ENCODE data around the gene SLC16A7.

SLC16A7 gene

DNA sequence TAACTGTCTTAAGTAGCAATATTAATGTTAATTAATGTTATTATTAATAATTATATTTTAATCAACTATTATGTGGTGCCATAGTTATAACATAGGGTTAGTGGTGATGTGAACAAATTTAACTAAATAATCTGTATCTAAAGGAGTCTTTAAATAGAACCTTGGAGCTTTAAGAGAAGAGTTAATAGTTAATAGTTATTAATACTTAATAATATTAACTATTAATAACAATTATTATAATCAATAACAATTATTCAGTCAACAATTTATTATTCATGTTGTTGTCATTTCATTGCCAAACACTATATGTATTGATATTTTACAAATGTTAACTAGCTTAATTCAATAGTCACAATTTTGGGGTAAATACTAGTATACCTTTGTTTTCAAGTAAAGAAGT is 58.2 kb downstream of the SLC16A7 start:
- H3K4me1 ChIP-seq (ENCODE audit: control insufficient read depth, insufficient read depth, low read length): peaks cover 3% of the 10 kb centered on the region
- H3K4me3 ChIP-seq (ENCODE audit: low read length): no peak overlapping the region
- H3K27ac ChIP-seq (ENCODE audit: low read depth, low read length): no peak overlapping the region
- H3K36me3 ChIP-seq (ENCODE audit: control insufficient read depth, insufficient read depth, low read length): no peaks in the 10 kb centered on the region
- H3K9ac ChIP-seq (ENCODE audit: low read length): no peak overlapping the region
- no peaks in the 10 kb centered on the region for H3K27me3 ChIP-seq (ENCODE audit: control insufficient read depth, insufficient read depth, low read length)

DNA sequence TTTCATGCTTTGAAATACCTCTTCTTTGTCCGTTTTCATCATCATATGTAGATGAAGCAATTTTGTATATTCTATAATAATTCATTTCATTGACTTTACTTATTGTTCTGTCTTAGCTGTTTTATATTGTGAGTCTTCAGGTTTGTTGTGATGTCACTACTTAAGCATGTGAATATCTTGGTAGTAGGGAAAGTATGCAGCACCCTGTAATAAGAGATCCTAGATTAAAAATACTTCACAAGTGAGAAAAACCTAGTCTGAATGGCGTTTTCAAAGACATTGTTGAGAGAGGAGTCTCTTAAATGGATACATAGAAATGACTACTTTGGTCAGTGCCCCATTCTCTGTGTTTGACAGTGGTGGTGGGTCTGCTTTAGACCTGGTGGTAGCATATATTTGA is 61.4 kb downstream of the SLC16A7 start:
- no peaks in the 10 kb centered on the region for H3K4me1 ChIP-seq (ENCODE audit: control insufficient read depth, insufficient read depth, low read length)
- H3K27ac ChIP-seq (ENCODE audit: low read depth, low read length): no peak overlapping the region
- H3K4me3 ChIP-seq (ENCODE audit: low read length): no peak overlapping the region
- no peaks in the 10 kb centered on the region for H3K36me3 ChIP-seq (ENCODE audit: control insufficient read depth, insufficient read depth, low read length)
- no peaks in the 10 kb centered on the region for H3K27me3 ChIP-seq (ENCODE audit: control insufficient read depth, insufficient read depth, low read length)
- H3K9ac ChIP-seq (ENCODE audit: low read length): no peak overlapping the region

GRCh38 chr12:59657711-59658110 is 61.9 kb downstream of the SLC16A7 start:
- Histone ChIP-seq H3K27me3 (ENCODE audit: control insufficient read depth, insufficient read depth, low read length) (no peaks in the 10 kb centered on the region), H3K36me3 (ENCODE audit: control insufficient read depth, insufficient read depth, low read length) (no peaks in the 10 kb centered on the region), H3K27ac (ENCODE audit: low read depth, low read length) (no peak overlapping the region), H3K4me3 (ENCODE audit: low read length) (no peak overlapping the region), H3K9ac (ENCODE audit: low read length) (no peak overlapping the region), H3K4me1 (ENCODE audit: control insufficient read depth, insufficient read depth, low read length) (no peaks in the 10 kb centered on the region)

GRCh38 chr12:59660148-59660547 is 64.3 kb downstream of the SLC16A7 start:
- Histone ChIP-seq H3K36me3 (ENCODE audit: control insufficient read depth, insufficient read depth, low read length) (no peaks in the 10 kb centered on the region), H3K4me1 (ENCODE audit: control insufficient read depth, insufficient read depth, low read length) (no peaks in the 10 kb centered on the region), H3K9ac (ENCODE audit: low read length) (no peak overlapping the region), H3K4me3 (ENCODE audit: low read length) (no peak overlapping the region), H3K27me3 (ENCODE audit: control insufficient read depth, insufficient read depth, low read length) (no peaks in the 10 kb centered on the region), H3K27ac (ENCODE audit: low read depth, low read length) (no peak overlapping the region)

DNA sequence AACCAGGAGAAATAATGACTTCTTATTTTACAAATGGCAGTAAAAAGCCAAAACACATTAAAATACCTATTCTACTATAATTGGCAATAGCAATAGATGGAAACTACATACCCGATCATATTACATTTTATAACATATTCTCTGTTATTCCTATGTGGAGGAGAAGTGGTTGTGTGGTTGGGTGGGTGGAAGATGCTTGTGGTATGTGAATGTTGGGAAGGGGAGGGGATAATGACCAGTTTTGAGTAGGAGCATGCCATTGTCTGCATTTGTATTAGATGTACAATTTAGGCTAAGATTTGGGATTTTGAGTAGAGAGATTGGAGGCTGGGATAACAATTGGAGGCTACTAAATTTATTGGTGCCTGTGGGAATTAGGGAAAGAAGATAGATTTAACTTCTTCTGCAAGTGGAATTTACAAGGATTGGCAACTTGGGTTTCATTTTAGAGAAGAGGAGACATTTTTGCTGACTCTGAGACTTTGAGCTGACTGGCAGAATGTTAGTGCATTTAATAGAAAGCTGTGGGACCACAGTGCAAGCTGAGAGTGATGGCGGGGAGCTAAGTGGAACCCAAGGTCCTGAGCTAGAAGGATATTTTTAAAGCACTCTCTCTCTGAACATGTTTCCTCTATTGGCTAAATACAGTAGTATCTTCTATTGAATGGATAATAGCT is 65.2 kb downstream of the SLC16A7 start:
- Histone ChIP-seq H3K4me1 (ENCODE audit: control insufficient read depth, insufficient read depth, low read length) (no peaks in the 10 kb centered on the region), H3K27ac (ENCODE audit: low read depth, low read length) (no peak overlapping the region), H3K9ac (ENCODE audit: low read length) (no peak overlapping the region), H3K4me3 (ENCODE audit: low read length) (no peak overlapping the region), H3K27me3 (ENCODE audit: control insufficient read depth, insufficient read depth, low read length) (no peaks in the 10 kb centered on the region), H3K36me3 (ENCODE audit: control insufficient read depth, insufficient read depth, low read length) (no peaks in the 10 kb centered on the region)

DNA sequence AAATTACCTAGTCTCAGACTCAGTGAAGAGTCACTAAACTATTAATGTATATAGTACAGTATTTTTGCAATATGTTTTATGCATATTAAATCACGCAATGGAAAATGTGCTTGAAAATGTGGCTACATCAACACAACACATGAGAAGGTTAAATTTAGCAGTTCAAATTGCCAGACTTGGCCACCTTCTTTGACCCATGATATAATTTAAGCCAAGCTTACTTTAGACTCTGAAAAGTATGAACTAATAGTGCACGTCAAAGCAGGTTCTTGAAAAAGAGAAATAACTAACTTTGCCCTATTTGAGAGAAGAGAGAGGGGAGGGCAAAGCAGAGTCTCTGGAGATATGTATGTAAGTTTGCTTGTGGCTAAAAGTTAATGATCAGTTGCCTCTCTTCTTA is 68.7 kb downstream of the SLC16A7 start:
- H3K4me3 ChIP-seq (ENCODE audit: low read length): no peak overlapping the region
- no peaks in the 10 kb centered on the region for H3K4me1 ChIP-seq (ENCODE audit: control insufficient read depth, insufficient read depth, low read length)
- no peaks in the 10 kb centered on the region for H3K36me3 ChIP-seq (ENCODE audit: control insufficient read depth, insufficient read depth, low read length)
- H3K27ac ChIP-seq (ENCODE audit: low read depth, low read length): no peak overlapping the region
- no peaks in the 10 kb centered on the region for H3K27me3 ChIP-seq (ENCODE audit: control insufficient read depth, insufficient read depth, low read length)
- no peak overlapping the region for H3K9ac ChIP-seq (ENCODE audit: low read length)

- Histone ChIP-seq H3K4me1 (ENCODE audit: control insufficient read depth, insufficient read depth, low read length) (no peaks in the 10 kb centered on the region), H3K4me3 (ENCODE audit: low read length) (no peak overlapping the region), H3K36me3 (ENCODE audit: control insufficient read depth, insufficient read depth, low read length) (no peaks in the 10 kb centered on the region), H3K9ac (ENCODE audit: low read length) (no peak overlapping the region), H3K27me3 (ENCODE audit: control insufficient read depth, insufficient read depth, low read length) (no peaks in the 10 kb centered on the region), H3K27ac (ENCODE audit: low read depth, low read length) (no peak overlapping the region)
Measured at GRCh38 chr12:59665701-59666100, 69.9 kb downstream of the SLC16A7 start.

DNA sequence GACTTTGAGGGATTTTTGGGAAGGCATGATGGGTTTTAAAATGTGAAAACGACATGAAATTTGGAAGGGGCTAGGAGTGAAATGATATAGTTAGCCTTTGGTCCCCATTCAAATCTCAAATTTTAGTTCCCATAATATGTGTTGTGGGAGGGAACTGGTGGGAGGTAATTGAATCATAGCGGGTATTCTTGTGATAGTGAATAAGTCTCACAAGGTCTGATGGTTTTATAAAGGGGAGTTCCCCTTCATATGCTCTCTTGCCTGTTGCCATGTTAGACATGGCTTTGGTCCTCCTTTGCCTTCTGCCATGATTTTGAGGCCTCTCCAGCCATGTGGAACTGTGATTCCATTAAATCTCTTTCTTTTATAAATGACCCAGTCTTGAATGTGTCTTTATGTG is 72.8 kb downstream of the SLC16A7 start:
- H3K27ac ChIP-seq (ENCODE audit: low read depth, low read length): no peak overlapping the region
- no peaks in the 10 kb centered on the region for H3K36me3 ChIP-seq (ENCODE audit: control insufficient read depth, insufficient read depth, low read length)
- no peaks in the 10 kb centered on the region for H3K27me3 ChIP-seq (ENCODE audit: control insufficient read depth, insufficient read depth, low read length)
- no peak overlapping the region for H3K4me3 ChIP-seq (ENCODE audit: low read length)
- no peak overlapping the region for H3K9ac ChIP-seq (ENCODE audit: low read length)
- no peaks in the 10 kb centered on the region for H3K4me1 ChIP-seq (ENCODE audit: control insufficient read depth, insufficient read depth, low read length)

DNA sequence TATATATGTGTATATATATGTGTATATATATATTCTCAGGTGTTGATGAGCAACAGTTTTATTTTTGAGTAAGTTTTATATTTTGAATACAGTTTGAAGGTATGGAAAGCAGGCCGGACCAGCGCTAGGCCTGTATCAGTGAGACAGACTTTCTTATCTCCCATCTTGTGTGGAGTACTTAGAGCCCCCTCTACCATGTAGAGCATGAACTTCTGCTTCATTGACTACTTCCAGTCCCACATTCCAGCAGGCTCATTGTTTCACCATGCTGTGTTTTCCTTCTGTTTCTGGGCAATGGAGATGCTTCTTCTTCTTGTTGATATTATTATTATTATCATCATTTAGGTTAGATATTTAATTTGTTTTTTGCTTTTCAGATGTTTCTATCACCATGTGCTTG is 76.4 kb downstream of the SLC16A7 start:
- Histone ChIP-seq H3K4me1 (ENCODE audit: control insufficient read depth, insufficient read depth, low read length) (no peaks in the 10 kb centered on the region), H3K4me3 (ENCODE audit: low read length) (no peak overlapping the region), H3K9ac (ENCODE audit: low read length) (no peak overlapping the region), H3K36me3 (ENCODE audit: control insufficient read depth, insufficient read depth, low read length) (no peaks in the 10 kb centered on the region), H3K27me3 (ENCODE audit: control insufficient read depth, insufficient read depth, low read length) (no peaks in the 10 kb centered on the region), H3K27ac (ENCODE audit: low read depth, low read length) (no peak overlapping the region)

GRCh38 chr12:59675461-59675860 is 79.6 kb downstream of the SLC16A7 start:
- Histone ChIP-seq H3K4me1 (ENCODE audit: control insufficient read depth, insufficient read depth, low read length) (no peaks in the 10 kb centered on the region), H3K36me3 (ENCODE audit: control insufficient read depth, insufficient read depth, low read length) (no peaks in the 10 kb centered on the region), H3K27ac (ENCODE audit: low read depth, low read length) (no peak overlapping the region), H3K9ac (ENCODE audit: low read length) (no peak overlapping the region), H3K4me3 (ENCODE audit: low read length) (no peak overlapping the region), H3K27me3 (ENCODE audit: control insufficient read depth, insufficient read depth, low read length) (no peaks in the 10 kb centered on the region)

- H3K4me3 ChIP-seq (ENCODE audit: low read length): no peak overlapping the region
- H3K27me3 ChIP-seq (ENCODE audit: control insufficient read depth, insufficient read depth, low read length): no peaks in the 10 kb centered on the region
- no peak overlapping the region for H3K9ac ChIP-seq (ENCODE audit: low read length)
- H3K36me3 ChIP-seq (ENCODE audit: control insufficient read depth, insufficient read depth, low read length): no peaks in the 10 kb centered on the region
- no peaks in the 10 kb centered on the region for H3K4me1 ChIP-seq (ENCODE audit: control insufficient read depth, insufficient read depth, low read length)
- H3K27ac ChIP-seq (ENCODE audit: low read depth, low read length): no peak overlapping the region
Measured at GRCh38 chr12:59677857-59678256, 82.0 kb downstream of the SLC16A7 start.

- Histone ChIP-seq H3K36me3 (ENCODE audit: control insufficient read depth, insufficient read depth, low read length) (no peaks in the 10 kb centered on the region), H3K4me3 (ENCODE audit: low read length) (no peak overlapping the region)
Measured at GRCh38 chr12:59678759-59679411, 83.1 kb downstream of the SLC16A7 start.

GRCh38 chr12:59689776-59690175 is 93.9 kb downstream of the SLC16A7 start:
- Histone ChIP-seq H3K36me3 (ENCODE audit: control insufficient read depth, insufficient read depth, low read length) (no peaks in the 10 kb centered on the region), H3K27ac (ENCODE audit: low read depth, low read length) (no peak overlapping the region), H3K4me3 (ENCODE audit: low read length) (no peak overlapping the region), H3K9ac (ENCODE audit: low read length) (no peak overlapping the region), H3K27me3 (ENCODE audit: control insufficient read depth, insufficient read depth, low read length) (no peaks in the 10 kb centered on the region), H3K4me1 (ENCODE audit: control insufficient read depth, insufficient read depth, low read length) (no peaks in the 10 kb centered on the region)

More at GRCh38 chr12:59678759-59679411, 83.1 kb downstream of the SLC16A7 start:
- Histone ChIP-seq H3K27me3 (ENCODE audit: control insufficient read depth, insufficient read depth, low read length) (no peaks in the 10 kb centered on the region), H3K27ac (ENCODE audit: low read depth, low read length) (no peak overlapping the region), H3K4me1 (ENCODE audit: control insufficient read depth, insufficient read depth, low read length) (no peaks in the 10 kb centered on the region), H3K9ac (ENCODE audit: low read length) (no peak overlapping the region)

All from rectal smooth muscle tissue (tissue), 1 donor.